CD4-positive, alpha-beta T cell treated with Interleukin-12 subunit alpha and Interleukin-12 subunit beta, for 1 hour (primary cell): Measurements from ENCODE around the gene ZNF594.
"Not testable (repeated sequence)": the region's sequence is repeated elsewhere in the genome, so short reads cannot be mapped to it uniquely, and the experiment has no call there.

Source experiments
- DNase-seq: peaks from one replicate; pipeline ENCODE4 v3.0.0-alpha.2; 2020

Gene ZNF594

DNA sequence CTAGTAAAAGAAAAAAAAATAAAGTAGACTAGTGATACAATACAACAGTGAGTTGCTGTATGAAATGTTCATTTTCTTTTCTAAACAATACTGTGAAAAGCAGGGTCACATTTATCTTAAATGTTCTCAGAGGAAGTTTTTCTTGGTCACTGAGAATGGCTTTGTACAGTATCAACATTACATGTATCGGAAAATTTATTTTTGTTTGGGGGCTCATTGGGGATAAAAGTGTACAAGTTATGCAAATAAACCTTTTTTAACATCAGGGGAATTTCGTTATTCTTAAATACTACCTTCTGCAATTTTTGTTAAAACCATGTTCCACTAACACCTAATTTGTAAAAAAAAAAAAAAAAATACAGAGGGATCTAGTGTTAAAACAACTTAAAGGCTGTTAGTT lies 8.7 kb upstream of the ZNF594 start:
- DNase-seq: no peak

DNA sequence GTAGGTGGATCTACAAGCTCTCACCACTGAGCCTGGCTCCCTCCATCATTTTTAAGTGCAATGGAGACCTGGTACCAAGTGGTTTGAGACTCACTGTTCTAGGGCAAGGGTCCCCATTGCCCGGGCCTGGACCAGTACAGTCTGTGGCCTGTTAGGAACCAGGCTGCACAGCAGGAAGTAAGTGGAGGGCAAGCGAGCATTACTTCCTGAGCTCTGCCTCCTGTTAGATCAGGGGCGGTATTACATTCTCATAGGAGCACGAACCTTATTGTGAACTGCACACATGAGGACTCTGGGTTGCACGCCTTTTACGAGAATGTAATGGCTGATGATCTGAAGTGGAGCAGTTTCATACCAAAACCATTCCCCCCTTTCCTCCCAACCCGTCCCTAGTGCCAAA lies 6.8 kb upstream of the ZNF594 start:
- DNase-seq: no peak

DNA sequence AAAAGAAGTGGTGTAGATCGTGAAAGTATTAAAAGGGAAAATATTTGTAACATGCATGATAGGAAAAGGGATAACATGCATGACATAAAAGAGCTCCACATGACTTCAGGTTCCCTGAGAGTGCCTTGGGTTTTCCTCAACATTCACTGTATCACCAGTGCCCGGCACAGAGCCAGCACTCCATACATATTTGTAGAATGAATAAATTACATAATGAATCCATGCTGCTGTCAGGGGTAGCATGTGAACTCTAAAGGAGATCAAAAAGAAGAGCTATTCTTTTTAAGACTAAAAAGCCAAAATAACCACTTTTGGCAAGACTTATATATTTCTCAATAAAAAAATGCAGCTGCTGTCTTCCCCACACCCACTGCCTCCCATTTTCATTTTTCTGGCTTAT lies 2.7 kb upstream of the ZNF594 start:
- DNase-seq: no peak

DNA sequence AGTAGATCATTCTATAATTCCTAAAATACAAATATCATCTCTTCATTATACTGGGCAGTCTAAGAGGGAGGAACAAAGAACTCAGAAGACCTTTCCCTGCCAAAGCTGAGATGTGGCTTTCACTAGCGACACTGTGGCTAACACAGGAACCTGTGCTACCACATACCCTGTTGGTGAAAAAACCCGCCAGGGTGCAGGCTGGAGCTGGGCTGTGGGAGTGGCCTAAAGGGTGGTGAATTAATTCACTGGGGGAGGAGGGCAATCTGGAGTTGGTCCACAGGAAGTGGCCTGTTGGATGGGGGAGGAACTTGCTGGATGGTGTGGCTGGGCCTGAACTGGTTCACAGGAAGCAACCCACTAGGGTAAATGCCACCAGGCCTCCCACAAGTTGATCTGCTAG lies 7.4 kb downstream of the ZNF594 start:
- DNase-seq: peak; percentile 54

DNA sequence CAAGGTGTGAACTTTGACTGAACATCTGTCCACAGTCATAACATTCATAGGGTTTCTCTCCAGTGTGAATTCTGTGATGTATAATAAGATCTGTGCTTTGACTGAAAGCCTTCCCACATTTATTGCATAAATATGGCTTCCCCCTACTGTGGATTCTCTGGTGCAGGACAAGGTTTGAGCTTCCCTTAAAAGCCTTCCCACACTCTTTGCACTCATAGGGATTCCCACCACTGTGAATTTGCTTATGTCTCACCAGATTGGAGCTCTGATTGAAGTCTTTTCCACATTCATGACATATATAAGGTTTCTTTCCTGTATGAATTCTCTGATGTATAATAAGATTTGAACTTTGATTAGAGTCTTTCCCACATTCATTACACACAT lies 8.3 kb downstream of the ZNF594 start:
- no peak for DNase-seq

DNA sequence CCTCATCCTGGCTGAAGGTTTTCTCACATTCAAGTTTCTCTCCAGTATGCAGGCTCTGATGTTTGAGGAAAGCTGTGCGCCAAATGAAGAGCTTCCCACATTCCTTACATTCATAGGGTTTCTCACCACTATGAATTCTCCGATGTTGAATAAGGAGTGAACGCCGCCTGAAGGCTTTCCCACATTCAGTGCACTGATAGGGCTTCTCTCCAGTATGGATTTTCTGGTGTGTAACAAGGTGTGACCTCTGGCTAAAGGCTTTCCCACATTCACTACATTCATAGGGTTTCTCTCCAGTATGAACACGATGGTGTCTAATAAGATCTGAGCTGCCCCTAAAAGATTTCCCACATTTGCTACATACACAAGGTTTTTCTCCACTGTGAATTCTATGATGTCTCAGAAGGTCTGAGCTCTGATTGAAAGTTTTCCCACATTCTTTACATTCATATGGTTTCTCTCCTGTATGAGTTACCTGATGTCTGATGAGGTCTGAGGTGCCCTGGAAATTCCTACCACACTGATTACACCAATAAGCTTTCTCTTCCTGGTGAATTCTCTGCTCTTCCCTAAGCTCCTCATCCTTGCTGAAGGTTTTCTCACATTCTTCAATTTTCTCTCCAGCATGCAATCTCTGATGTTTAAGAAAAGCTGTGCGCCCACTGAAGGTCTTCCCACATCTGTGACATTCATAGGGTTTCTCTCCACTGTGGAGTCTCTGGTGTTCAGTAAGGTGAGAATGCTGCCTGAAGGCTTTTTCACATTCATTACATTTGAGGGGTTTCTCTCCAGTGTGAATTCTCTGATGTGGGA lies 8.9 kb downstream of the ZNF594 start:
- DNase-seq: no peak

DNA sequence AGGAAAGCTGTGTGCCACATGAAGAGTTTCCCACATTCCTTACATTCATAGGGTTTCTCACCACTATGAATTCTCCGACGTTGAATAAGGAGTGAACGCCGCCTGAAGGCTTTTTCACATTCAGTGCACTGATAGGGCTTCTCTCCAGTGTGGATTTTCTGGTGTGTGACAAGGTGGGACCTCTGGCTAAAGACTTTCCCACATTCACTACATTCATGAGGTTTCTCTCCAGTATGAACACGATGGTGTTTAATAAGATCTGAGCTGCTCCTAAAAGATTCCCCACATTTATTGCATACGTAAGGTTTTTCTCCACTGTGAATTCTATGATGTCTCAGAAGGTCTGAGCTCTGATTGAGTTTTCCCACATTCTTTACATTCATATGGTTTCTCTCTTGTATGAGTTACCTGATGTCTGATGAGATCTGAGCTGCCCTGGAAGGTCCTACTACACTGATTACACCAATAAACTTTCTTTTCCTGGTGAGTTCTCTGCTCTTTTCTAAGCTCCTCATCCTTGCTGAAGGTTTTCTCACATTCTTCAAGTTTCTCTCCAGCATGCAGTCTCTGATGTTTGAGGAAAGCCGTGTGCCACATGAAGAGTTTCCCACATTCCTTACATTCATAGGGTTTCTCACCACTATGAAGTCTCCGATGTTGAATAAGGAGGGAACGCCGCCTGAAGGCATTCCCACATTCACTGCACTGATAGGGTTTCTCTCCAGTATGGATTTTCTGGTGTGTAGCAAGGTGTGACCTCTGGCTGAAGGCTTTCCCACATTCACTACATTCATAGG lies 10.0 kb downstream of the ZNF594 start:
- DNase-seq: no peak

DNA sequence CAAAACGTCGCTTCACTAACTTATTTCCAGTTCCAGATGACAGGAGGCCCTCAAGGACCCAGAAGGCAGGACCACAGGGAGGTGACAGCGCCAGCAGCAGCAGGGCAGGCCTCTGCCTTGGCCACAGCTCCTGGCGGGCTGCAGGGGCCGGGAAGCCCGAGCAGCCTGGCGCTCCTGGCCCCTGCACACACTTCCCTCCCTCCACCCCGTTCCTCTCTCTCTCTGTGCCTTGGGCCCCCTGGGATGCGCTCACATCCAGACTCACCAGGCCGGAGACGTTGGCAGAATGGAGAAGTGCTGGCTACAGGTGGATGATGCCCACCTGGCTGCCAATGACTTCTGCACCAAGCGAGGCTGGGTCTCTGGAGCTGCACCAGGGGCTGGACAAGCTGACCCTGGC lies 12.7 kb downstream of the ZNF594 start:
- DNase-seq: no peak

DNA sequence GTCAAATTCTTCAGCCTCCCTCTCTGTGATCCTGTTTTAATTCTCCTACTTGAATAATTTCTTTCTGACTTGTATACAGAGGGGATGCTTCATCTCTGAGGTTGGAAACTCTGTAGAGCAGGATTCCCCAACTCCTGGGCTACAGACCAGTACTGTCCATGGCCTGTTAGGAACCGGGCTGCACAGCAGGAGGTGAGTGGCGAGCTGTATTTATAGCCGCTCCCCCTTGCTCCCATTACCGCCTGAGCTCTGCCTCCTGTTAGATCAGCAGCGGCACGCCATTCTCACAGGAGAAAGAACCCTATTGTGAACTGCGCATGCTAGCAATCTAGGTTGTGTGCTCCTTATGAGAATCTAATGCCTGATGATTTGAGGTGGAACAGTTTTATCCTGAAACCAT lies 16.6 kb downstream of the ZNF594 start:
- DNase-seq: not testable (repeated sequence)

DNA sequence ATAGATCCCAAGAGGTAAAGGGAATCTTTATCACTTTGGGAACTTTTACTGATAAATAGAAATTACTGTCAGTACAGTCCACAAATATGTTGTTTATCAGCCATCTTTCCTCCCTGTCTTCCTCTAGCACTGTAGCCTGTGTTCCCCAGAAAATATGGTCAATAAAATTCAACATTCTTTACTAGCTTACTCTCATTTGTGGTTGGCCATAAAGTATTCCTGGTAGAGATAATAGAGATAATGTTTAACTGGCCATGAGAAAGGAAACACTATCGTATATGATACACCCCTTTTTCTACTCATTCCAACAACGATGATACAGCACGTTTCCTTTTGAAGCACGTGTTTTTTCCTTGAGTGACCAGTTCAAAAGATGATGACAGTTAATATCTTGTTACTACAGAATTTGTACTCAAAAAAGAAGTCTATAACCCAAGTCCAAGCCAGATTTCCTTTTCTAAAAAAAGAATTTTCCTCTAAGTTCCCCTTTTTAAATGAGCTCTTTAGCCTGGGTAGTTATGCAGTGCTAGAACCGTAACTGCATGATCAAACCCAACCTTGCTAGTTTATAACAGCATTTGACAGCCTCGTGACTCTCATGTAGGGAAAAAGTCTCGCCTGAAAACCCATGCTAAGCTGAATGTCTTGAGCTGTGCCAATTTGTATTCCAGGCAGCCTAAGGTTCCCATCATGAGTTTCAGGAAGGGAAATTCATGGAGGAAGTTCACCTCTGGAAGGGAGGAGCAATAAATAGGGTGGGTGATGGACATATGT lies 25.7 kb downstream of the ZNF594 start:
- DNase-seq: not testable (repeated sequence)

DNA sequence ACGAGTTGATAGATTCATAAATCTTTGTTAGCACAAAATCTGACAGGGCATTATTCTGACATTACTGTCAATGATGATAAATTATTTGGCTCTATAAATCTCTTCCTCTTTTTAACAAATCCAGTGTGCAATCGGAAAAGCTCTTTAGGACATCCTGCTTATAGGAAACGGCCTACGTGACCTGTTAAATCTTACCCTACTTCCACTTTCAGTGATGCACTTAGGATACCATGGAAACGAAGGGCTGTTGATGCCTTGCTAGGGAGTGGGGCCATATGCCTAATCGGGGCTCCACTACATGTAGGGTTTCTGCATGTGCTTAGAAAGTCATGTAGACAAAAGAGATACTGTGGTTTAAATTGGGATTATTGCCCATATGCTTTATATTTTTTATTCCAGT lies 27.2 kb downstream of the ZNF594 start:
- DNase-seq: no peak

DNA sequence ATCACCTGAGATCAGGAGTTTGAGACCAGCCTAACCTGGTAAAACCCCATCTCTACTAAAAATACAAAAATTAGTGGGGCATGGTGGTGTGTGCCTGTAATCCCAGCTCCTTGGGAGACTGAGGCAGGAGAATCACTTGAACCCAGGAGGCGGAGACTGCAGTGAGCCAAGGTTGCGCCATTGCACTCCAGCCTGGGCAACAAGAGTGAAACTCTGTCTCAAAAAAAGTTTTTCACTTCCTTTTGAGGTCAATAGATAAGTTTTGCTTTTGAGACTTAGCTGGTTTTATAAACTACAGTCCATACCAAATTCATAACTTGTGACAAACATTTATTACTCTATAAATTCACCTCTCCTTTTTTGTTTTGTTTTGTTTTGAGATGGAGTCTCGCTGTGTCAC lies 29.9 kb downstream of the ZNF594 start:
- DNase-seq: not testable (repeated sequence)

DNA sequence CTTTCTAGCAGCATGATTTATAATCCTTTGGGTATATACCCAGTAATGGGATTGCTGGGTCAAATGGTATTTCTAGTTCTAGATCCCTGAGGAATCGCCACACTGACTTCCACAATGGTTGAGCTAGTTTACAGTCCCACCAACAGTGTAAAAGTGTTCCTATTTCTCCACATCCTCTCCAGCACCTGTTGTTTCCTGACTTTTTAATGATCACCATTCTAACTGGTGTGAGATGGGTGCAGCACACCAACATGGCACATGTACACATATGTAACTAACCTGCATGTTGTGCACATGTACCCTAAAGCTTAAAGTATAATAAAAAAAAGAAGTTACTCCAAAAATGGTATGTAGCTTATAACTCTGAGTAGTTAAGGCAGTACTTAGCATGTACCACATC lies 31.0 kb downstream of the ZNF594 start:
- DNase-seq: not testable (repeated sequence)

DNA sequence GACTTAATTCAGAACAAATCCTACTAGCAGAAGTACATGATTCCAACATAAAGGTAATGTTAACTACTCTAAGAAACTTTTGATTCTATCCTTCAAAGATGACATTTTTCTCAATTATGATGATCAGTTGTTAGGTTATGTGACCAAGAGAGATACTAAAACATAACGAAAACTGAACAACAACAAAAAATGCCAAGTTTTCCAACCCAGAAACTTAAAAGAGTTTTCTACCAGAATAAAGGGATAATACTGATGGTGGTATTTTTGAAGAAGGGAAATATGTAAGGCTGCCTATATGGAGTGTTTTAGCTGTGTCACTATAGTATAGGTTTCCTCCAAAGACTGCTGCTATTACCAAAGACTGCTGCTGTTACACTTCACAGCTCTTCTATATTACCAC lies 45.5 kb downstream of the ZNF594 start:
- not testable (repeated sequence) for DNase-seq

DNA sequence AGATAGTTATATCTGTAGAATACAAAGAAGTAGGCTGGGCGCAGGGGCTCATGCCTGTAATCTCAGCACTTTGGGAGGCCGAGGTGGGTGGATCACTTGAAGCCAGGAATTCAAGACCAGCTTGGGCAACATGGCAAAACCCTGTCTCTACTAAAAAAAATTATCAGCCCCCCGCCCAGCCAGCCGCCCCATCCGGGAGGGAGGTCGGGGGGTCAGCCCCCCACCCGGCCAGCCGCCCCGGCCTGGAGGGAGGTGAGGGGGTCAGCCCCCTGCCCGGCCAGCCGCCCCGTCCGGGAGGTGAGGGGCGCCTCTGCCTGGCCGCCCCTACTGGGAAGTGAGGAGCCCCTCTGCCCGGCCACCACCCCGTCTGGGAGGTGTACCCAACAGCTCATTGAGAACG lies 48.8 kb downstream of the ZNF594 start:
- DNase-seq: not testable (repeated sequence)

DNA sequence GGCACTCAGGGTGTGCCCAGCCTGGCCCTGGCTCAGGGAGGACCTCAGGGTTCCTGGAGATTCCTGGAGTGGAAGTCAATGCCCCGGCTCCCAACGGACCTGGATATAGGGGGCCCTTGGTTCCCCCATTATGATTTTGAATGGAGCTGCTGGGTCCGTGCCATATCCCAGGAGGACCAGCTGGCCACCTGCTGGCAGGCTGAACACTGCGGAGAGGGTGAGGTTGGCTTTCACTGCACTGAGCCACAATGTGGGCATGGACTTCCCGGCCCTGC lies 52.3 kb downstream of the ZNF594 start:
- no peak for DNase-seq

DNA sequence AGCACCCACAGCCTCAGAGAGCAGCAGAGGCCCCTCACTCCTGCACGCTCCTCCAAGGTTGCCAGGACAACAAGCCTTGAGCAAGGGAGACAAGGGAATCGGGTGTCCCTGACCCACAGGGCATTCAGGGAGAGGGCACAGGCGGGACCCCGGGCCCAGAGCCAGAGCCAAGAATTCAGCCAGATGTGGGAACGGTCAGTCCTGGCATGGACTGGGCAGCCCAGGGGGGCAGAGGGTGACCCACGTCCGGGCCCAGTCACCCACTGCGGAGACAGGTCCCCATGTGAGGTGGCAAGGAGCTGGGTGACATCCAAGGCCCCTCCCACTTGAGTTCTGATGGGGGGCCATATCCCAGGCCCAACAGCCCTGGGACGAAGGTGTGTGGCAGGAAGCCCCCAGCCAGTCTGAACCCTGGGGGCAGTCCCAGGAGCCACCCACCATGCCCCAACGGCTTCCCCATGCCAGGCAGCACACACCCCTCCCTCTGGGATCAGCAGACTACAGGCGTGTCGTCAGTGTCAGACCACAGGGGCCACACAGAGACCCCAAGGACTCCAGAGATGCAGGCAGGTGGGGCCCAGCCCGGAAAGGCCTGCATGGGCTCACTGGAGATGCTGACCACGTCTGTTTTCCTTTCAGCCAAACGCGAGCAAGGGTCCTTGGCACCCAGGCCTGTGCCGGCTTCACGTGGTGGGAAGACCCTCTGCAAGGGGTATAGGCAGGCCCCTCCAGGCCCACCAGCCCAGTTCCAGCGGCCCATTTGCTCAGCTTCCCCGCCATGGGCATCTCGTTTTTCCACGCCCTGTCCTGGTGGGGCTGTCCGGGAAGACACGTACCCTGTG lies 52.8 kb downstream of the ZNF594 start:
- DNase-seq: no peak

DNA sequence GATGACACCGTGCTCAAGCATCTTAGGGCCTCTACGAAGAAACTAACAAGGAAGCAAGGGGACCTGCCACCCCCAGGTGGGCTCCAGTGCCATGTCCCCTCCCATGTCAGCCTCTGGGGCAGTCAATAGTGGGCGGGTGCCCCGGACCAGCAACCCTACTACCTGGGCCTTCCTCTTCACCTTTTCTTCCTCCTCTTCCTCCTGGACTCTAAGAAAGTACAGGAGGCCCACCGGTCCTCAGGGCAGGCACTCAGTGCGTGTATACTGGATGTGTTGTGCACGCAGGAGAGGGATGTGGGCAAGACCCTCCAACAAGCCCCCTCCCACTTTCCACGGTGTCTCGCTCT lies 53.5 kb downstream of the ZNF594 start:
- DNase-seq: not testable (repeated sequence)

DNA sequence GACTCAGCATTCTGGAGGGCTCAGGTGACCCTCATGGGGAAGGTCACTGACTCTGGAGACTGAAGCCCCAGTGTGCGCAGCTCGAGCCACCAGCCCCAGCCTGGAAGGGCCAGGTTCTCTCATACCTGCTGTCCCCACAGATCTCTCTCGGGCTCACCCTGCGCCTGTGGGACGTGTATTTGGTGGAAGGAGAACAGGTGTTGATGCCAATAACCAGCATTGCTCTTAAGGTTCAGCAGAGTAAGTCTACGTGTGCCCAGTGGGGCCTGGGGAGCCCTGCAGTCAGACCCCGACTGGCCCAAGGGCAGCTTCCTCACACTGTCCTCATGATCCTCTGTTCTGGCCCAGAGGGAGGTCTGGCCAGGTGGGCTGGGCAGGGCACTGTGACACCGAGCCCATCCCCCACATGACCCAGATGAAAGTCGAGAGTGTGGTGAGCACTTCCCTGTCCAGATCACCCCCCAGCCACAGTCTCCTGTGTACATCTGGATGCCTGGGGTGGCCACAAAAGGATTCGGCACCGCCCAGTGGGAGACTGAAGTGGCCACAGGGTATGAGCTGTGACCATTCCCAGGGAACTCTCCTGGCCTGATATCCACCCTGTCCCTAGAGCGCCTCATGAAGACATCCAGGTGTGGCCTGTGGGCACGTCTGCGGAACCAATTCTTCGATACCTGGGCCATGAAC lies 54.0 kb downstream of the ZNF594 start:
- DNase-seq: not testable (repeated sequence)

DNA sequence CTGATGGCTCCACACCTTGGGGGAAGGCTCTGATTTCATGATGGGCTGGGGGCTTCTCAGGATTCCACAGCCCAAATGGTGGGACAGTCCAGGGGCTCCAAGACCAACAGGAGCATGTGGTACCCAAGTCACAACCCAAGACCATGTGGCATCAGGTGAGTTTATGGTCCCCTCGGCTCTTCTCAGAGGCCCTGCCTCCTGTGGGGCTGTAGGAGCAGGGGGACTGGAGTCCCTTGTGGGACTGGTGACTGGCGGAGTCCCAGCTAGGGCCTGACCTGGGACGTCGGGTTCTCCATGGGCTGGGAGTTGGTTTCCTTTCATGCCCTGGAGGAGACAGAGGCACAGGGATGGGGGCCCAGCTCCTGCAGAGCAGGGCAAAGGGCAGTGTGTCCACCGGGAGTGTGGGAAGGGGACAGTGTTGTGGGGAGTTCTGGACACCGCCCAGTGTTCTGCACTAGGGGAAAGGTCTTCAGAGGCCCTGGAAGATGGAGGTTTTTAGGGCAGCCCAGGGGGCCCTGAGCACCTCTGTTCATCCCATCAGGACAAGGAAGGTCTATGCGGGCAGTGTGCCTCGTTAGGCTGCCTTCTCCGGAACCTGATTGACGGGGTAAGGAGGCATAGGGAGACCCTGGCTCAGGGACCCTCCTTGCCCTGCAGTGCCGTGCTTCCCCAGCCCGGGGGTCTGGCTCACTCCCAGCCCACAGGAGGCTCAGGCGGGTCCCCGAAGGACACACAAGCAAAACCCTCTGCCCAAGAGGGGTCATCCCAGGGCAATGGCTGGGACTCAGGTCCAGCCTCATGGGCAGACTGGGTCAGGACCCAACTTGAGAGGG lies 54.9 kb downstream of the ZNF594 start:
- DNase-seq: not testable (repeated sequence)
